ENCODE measurements around the gene SUPT16H.
"Not testable (repeated sequence)": the region's sequence is repeated elsewhere in the genome, so short reads cannot be mapped to it uniquely, and the experiment has no call there.

The SUPT16H gene

DNA sequence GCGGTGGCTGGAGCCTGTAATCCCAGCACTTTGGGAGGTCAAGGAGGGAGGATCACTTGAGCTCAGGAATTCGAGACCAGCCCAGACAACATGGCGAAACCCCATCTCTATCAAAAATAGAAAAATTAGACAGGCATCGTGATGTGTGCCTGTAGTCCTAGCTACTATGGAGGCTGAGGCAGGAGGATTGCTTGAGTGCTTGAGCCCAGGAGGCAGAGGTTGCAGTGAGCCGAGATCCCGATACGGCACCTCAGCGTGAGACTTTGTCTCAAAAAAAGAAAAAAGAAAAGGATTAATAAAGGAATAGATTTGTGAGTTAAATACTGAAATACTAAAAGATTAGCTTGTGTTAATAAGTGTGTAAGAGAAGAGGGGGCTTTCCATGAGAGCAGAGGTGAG, 74.6 kb downstream of the SUPT16H start:
- CTCF ChIA-PET: interaction anchor here (0.6 kb wide), 1 partner anchor 402 kb away, joined by 6 read pairs; no protein-coding TSS in a partner anchor
- POLR2A ChIA-PET (ENCODE audit: low non-redundant PET): no interaction called here
- DNase-seq (ENCODE audit: low spot score): no peak
- TF ChIP-seq, protein P1, sequence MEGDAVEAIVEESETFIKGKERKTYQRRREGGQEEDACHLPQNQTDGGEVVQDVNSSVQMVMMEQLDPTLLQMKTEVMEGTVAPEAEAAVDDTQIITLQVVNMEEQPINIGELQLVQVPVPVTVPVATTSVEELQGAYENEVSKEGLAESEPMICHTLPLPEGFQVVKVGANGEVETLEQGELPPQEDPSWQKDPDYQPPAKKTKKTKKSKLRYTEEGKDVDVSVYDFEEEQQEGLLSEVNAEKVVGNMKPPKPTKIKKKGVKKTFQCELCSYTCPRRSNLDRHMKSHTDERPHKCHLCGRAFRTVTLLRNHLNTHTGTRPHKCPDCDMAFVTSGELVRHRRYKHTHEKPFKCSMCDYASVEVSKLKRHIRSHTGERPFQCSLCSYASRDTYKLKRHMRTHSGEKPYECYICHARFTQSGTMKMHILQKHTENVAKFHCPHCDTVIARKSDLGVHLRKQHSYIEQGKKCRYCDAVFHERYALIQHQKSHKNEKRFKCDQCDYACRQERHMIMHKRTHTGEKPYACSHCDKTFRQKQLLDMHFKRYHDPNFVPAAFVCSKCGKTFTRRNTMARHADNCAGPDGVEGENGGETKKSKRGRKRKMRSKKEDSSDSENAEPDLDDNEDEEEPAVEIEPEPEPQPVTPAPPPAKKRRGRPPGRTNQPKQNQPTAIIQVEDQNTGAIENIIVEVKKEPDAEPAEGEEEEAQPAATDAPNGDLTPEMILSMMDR (conservative IDR thresholded peaks at IDR 0.05; ENCODE audit: low read depth): no peak
- H3K27ac ChIP-seq: no peak overlapping the region

DNA sequence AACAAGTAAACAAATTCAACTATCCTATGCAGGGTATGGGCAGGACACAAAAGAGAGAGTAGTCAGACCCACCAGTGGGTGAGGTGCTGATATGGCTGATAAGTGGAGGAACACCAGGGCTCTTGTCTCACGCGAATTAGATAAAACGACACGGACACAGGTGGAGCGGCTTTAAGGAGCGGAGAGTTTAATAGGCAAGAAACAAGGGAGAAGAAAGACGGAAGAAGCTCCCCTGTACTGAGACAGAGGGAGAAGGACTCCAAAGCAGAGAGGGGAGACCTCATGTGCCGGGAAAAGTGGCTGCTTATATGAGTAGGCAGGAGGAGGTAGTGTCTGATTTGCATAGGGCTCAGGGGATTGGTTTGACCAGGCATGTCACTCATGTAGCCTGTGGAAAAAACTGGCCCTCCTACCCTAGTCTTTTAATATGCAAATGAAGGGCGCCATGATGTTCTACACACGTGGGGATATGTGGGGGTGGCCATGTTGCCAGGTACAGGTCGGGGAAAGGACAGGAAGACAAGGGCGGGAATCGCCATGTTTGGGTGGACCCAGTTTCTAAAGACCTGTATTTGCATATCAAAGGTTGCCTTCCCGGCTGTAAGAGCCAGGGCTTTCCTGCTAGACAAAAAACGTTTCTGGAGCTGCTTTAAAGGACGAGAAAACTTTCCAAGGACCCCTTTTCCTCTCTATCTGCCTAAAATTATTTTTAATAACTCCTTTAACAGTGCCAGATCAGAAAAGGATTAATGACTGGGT, 75.2 kb downstream of the SUPT16H start:
- H3K27ac ChIP-seq: no peak overlapping the region
- ChIA-PET CTCF (interaction anchor here (0.6 kb wide), 1 partner anchor 401 kb away, joined by 6 read pairs; no protein-coding TSS in a partner anchor), POLR2A (ENCODE audit: low non-redundant PET) (no interaction called here)
- TF ChIP-seq, protein P1 (conservative IDR thresholded peaks at IDR 0.05; ENCODE audit: low read depth): no peak
- DNase-seq (ENCODE audit: low spot score): peak; percentile 61

DNA sequence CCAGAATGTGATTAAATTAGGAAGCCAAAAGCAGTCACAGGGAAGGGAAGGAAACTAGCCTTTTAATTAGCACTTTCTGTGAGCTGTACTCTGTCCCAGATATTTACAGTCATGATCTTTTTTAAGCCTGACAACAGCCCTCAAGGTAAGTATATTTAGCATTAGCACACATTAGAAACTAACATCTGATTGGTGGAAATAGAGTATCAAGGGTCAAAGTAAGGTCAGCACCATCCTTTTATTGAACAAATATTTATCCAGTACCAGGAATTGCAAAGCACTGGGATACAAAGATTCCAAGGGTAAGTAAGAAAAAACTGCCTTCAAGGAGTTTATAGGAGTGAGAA, 75.7 kb downstream of the SUPT16H start:
- DNase-seq (ENCODE audit: low spot score): no peak
- ChIA-PET CTCF (no interaction called here), POLR2A (ENCODE audit: low non-redundant PET) (interaction anchor here (0.5 kb wide), 1 partner anchor 36 kb away, joined by 4 read pairs; no protein-coding TSS in a partner anchor)
- TF ChIP-seq, protein P1 (conservative IDR thresholded peaks at IDR 0.05; ENCODE audit: low read depth): no peak
- H3K27ac ChIP-seq: no peak overlapping the region

DNA sequence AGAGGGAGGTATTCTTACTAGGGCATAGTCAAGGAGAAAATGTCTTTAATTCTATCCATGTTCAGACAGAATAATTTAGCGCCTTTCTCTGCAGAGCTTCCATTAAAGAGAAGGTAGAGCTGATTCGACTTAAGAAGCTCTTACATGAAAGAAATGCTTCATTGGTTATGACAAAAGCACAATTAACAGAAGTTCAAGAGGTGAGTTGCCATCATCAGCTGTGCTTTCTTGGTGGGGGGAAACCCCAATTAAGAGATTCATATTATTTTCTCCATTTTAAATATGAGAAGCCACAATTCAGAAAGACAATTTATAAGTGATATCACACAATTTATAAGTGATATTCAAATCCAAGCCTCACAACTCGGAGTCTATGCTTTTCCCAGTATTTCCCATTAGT, 76.2 kb downstream of the SUPT16H start:
- ChIA-PET POLR2A (ENCODE audit: low non-redundant PET) (interaction anchor here (0.5 kb wide), 1 partner anchor 36 kb away, joined by 4 read pairs; no protein-coding TSS in a partner anchor), CTCF (interaction anchor here (0.6 kb wide), 1 partner anchor 39 kb away, joined by 3 read pairs; no protein-coding TSS in a partner anchor)
- H3K27ac ChIP-seq: no peak overlapping the region
- TF ChIP-seq, protein P1 (conservative IDR thresholded peaks at IDR 0.05; ENCODE audit: low read depth): no peak
- no peak for DNase-seq (ENCODE audit: low spot score)

DNA sequence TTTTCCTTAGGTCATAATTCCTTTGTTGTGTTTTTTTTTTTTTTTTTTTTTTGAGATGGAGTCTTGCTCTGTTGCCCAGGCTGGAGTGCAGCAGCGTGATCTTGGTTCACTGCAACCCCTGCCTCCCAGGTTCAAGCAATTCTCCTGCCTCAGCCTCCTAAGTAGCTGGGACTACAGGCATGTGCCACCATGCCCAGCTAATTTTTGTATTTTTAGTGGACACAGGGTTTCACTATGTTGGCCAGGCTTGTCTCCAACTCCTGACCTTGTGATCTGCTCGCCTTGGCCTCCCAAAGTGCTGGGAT, 81.0 kb downstream of the SUPT16H start:
- DNase-seq (ENCODE audit: low spot score); H3K27ac ChIP-seq; CTCF ChIA-PET; POLR2A ChIA-PET (ENCODE audit: low non-redundant PET): not testable (repeated sequence)

DNA sequence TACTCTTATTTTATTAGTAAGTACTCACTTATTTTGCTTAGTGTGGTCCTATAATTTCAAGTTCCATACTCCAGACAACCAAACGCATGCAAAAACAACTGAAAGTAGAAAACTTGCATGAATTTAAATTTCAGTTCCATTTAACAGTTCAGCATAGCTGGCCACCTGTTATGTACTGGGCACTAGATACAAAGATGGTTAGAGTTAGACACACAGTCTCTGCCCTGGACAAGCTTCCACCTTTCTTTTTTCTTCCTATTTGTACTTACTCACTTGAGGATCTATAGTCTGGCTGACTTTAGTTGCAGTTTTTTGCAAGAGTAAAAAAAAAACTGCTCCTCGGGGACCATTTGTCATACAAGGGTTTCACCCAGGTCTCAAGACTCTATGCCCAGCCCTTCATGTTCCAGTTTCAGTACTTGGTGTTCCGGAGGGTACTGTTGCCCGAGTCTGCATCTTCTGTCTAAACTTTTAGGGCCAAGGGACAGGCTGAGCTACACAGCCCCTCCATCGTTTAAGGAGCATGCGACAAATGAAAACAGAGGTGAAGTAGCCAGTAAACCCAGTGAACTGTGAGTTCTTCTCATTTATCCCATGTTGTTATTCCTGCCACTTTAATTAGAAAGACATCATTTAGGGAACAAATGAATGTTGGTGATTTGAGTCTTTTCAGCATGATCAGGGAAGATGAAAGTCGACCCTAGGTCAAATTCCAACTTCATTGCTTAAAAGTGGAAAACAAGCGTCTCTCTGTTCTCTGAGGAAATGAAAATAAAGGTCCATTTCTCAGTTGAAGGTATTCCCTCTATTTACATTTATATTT, 81.6 kb downstream of the SUPT16H start:
- ChIA-PET CTCF (interaction anchor here (0.6 kb wide), 1 partner anchor 339 kb away, joined by 6 read pairs; no protein-coding TSS in a partner anchor), POLR2A (ENCODE audit: low non-redundant PET) (no interaction called here)
- DNase-seq (ENCODE audit: low spot score): no peak
- TF ChIP-seq, protein P1 (conservative IDR thresholded peaks at IDR 0.05; ENCODE audit: low read depth): no peak
- no peak overlapping the region for H3K27ac ChIP-seq

All from RWPE1 (cell line).